Raji (cell line): ENCODE data around the gene ZNF536.

Experiments used
- POLR2A ChIP-seq: IDR thresholded peaks from 2 replicates; pipeline ENCODE4 v1.6.1; 2011; ENCODE audit warnings: low read depth, low read length, control low read depth; ENCODE audit not compliant: insufficient read depth

ZNF536 gene

GRCh38 chr19:30387311-30388115 lies 15.3 kb downstream of the ZNF536 start:
- no peak for TF ChIP-seq POLR2A

DNA sequence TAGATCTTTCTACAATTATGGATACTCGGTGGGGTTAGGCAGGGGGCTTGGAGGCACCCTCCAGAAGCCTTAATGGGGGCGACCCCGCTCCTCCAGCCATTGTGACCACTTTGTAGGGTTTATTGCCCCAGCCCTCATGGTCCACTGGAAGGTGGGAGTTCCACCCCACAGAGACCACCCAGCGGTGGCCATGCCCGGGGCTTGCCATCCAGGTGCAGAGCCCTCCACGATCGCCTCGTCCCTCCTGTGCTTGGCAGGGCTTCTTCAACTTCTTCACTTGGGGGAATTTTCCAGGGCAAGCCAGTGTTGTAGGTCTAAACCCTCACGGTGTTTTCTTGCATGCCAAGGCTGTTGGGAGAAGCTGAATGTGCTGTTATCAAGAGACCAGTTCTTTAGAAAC lies 16.1 kb downstream of the ZNF536 start:
- TF ChIP-seq POLR2A, result no peak

DNA sequence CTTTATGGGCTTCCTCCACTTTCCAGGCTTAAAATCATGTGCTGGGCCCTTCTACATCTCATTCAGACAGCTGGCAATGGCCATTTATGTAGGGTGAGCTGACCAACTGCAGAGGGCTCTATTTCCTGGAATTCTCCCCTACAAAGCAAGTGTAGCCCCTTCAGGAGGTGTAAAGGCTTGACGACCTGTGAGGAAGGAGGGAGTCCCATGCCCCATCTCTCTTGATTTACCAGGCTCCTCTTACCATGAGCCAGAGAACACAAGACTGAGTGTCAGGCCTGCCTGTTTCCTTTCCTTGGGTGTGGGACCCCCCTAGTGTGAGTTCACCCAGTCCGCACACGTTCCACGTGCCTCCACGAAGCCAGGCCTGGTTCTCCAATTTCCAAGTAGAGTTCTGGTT lies 16.6 kb downstream of the ZNF536 start:
- no peak for TF ChIP-seq POLR2A

- TF ChIP-seq POLR2A, result no peak
Observed at GRCh38 chr19:30390356-30390988, 18.3 kb downstream of the ZNF536 start.

GRCh38 chr19:30391052-30391451 lies 18.9 kb downstream of the ZNF536 start:
- no peak for TF ChIP-seq POLR2A

DNA sequence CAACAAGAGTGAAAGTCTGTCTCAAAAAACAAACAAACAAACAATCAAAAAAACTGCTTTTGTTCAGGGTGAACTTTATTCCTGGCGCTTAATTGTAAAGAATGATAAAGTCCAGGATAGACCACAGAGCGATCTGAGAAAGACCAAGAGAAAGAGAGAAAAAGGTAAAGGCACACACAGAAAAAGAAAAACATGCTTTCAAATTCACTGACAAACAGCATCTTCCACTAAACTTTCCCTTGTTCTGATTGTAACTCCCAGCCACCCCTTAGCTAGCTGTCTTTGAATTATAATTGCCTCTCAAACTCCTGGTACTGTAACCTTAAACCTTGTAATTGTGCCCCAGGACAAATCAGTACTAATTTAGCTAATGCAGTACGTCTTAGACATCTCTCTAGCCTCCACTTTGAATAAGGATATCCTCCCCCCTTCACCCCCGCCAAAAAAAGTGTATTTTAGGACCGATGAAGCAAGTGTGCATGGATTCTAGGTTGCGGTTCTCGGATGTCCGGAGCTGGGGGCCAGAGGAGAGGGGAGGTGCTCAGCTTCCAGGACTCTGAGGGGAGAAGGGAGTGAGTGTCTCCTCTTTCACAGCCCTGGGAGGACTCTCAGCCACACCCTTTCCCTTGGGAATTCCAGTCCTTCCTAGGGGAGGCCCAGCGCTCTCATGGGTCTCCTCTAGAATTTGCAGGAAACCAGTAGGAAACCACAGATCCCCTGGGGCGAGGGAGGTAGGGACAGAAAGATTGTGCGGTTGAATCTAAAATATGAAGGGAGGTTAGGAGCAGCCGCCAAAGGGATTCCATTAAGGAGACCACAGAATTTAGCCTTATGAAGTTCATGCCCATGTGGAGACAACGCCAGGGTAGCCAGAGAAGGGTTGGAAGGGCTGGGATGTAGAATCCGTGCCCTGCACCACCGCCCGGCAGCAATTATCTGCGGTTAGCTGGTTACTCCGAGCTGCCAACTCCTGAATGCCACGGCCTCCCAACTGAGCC lies 19.7 kb downstream of the ZNF536 start:
- TF ChIP-seq POLR2A, result no peak

GRCh38 chr19:30393046-30393445 lies 20.9 kb downstream of the ZNF536 start:
- no peak for TF ChIP-seq POLR2A

DNA sequence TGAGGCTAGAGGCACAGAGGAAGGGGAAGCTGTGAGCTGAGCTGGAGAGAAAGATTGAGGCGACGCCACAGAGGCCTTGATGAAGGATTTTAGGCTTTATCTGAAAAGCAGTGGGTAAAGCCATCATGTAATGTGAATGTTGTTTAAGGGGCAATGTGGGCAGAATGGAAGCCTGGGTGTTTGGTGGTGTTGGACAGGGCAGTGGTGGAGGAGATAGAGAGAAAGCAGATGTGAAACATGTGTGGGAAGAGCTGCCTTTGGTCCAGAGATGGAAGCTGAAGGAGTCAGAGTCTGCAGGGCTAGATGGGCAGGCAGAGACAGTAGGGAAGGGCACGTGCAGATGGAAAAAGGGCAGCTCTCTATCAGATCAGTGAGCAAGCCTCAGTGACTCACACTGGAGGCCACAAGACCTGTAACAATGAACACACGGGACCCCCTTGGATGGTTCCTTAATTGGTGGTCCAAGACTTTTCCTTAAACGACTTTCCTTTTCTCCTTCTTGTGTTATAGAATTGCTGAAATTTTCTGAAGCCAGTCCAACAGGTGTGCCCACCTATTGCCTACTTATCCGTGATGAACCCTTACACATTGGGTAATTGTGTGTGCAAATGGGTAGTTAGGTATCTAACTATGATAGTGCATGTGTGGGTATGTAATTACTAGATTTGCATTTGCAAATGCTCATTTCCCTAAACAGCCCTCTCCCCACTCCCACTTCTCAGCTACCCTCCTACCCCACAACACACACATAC lies 21.7 kb downstream of the ZNF536 start:
- no peak for TF ChIP-seq POLR2A

GRCh38 chr19:30394481-30395151 lies 22.4 kb downstream of the ZNF536 start:
- TF ChIP-seq POLR2A, result no peak

- TF ChIP-seq POLR2A, result no peak
Observed at GRCh38 chr19:30395283-30395682, 23.1 kb downstream of the ZNF536 start.

DNA sequence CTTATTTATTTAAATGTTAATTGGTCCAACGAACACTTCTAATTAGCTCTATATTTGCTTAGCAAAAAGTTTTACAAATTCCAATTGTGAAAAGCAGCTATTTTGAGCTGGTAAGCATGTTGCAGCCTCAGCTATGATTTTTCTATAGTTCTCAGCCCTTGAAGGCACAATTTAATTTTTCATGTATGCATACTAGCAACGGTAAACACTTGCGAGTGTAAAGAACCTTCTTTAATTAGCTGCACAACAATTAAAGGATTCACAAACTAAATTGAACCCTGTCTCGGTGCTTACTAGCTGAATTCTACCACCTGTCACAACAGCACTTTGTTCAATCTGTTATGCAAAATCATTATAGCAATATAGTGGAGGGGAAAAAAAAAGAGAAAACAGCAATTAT lies 29.8 kb downstream of the ZNF536 start:
- no peak for TF ChIP-seq POLR2A

DNA sequence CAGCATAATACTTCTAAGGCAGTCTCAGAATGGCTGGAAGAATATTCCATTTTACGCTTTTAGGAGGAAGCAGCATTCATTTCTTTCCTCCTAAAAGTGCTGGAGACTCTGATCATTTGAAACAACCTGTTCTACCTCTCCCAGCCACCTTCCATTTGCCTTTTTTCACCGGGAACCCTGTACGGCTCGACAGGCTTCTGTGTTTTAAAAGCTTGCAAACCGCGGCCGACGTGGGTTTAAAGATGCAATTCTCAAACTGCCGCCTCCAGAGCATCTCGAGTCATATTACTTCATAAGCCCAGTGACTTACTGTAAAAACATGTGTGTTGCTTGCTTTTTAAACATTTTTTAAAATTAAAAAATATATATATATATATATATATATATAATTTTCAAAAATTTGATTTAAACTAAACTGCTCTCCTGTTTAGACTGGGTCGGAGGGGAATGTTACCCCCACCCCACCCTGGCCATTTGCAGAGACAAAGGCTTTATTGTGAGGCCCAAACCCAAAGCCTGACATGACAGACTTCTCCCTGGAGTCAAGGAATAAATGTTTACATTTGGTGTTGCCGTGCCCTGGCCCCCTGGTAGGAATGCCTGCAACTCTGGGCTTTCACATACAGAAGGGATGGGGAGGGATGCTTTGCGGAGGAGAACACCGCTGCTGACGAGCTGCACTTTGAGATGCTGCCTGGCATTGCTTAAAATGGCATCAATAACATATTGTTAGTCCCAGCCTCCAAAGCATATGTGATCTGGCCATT lies 30.4 kb downstream of the ZNF536 start:
- TF ChIP-seq POLR2A, result no peak

DNA sequence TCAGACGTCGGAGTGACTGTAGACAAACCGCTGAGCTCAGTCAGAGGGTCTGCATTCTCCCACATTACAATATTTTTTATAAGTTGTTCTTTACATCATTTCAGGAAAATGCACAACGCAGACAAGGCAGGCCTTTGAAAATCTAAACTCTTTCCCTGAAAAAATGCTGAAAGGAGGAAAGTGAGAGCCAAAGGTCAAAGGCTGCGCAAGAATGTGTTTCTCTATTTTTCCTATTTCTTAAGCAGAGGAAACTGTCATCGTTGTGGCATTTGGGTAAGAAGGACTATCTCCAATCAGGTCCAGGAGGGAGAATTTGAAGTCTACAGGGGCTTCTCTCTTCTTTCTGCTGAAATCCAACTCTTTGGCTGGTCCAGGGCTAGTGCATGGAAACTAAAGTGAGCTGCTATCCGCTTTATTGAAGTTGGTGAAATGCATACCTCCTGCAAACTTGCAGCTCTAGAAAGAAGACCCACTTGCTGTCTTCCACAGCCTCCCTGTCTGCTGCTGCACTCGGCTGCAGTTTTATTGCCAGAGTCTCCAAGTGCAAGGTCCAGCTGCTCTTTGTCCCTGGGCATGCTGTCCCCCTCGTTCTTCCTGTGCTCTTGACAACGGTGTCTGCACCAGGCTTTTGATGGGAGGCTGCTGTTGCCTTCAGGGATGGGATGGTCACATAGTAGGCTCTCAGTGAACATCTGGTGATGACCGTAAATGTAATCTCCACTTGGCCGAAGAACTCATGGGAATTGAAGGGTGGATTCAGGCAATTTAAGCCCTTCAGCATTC lies 31.2 kb downstream of the ZNF536 start:
- no peak for TF ChIP-seq POLR2A
